HEK293 (cell line): ENCODE measurements around the gene SHISA6.

Source experiments
- CTCF ChIA-PET: fragments of 350-600 bp; formaldehyde crosslinking; extraction: SDS; loops from one replicate; lab custom pipeline; 2021; ENCODE audit warnings: antibody characterized with exemption; lab: Yijun Ruan, JAX
- POLR2A ChIA-PET: fragments of 300-600 bp; formaldehyde crosslinking; extraction: SDS; loops from one replicate; lab custom pipeline; 2020; ENCODE audit warnings: antibody characterized with exemption, inconsistent platforms; lab: Yijun Ruan, JAX
- H3K27ac ChIP-seq: fragments of 200-500 bp; sonication (Bioruptor generic); 2 replicates; pipeline ENCODE4 v1.5.1; 2014; ENCODE audit warnings: low read depth, low read length, control low read depth, inconsistent platforms; ENCODE audit errors: extremely low read depth
- H3K36me3 ChIP-seq, 2 experiments: fragments of 200-500 bp in 1 of 2; sonication (Bioruptor generic) in 1 of 2; 1 replicate in 1 of 2; 2 replicates in 1 of 2; pipeline ENCODE4 v1.5.1; 2014 to 2017; ENCODE audit warnings: inconsistent platforms in 2 of 2, low read length in 2 of 2; ENCODE audit not compliant: control insufficient read depth in 2 of 2, insufficient read depth in 1 of 2
- H3K4me1 ChIP-seq: fragments of 200-500 bp; sonication (Bioruptor generic); 2 replicates; pipeline ENCODE4 v1.5.1; 2014; ENCODE audit warnings: mild to moderate bottlenecking, low read length, inconsistent platforms; ENCODE audit not compliant: control insufficient read depth, insufficient read depth
- H3K4me3 ChIP-seq: 2 replicates; pipeline ENCODE4 v1.5.1; 2011; ENCODE audit warnings: low read depth, mild to moderate bottlenecking, control low read depth, low read length, moderate library complexity
- H3K9me3 ChIP-seq: fragments of 200-500 bp; sonication (Bioruptor generic); 2 replicates; pipeline ENCODE4 v1.5.1; 2014; ENCODE audit warnings: low read depth, low read length, inconsistent platforms; ENCODE audit not compliant: control insufficient read depth, insufficient read depth
- HOXA7 ChIP-seq: sonication (generic); formaldehyde crosslinking; IDR thresholded peaks from 2 replicates; pipeline ENCODE4 v1.8.1; 2022; ENCODE audit warnings: missing genetic modification reagents, borderline replicate concordance
- TRIM28 ChIP-seq: IDR thresholded peaks from 2 replicates; pipeline ENCODE4 v1.6.1; 2011; ENCODE audit warnings: low read length, control low read depth, borderline replicate concordance
- ZBTB20 ChIP-seq: fragments of 450-650 bp; formaldehyde crosslinking; IDR thresholded peaks from 2 replicates; pipeline ENCODE4 v1.5.1; 2016; ENCODE audit warnings: missing biosample characterization, missing genetic modification characterization
- ZFP37 ChIP-seq: fragments of 450-650 bp; formaldehyde crosslinking; IDR thresholded peaks from 2 replicates; pipeline ENCODE4 v1.5.1; 2016; ENCODE audit warnings: missing biosample characterization, missing genetic modification characterization
- ZFP69B ChIP-seq: fragments of 450-650 bp; formaldehyde crosslinking; IDR thresholded peaks from 2 replicates; pipeline ENCODE4 v1.5.1; 2016; ENCODE audit warnings: missing biosample characterization, missing genetic modification characterization
- ZNF214 ChIP-seq: fragments of 450-650 bp; formaldehyde crosslinking; IDR thresholded peaks from 2 replicates; pipeline ENCODE4 v1.5.1; 2017; ENCODE audit warnings: missing biosample characterization, mild to moderate bottlenecking, missing genetic modification characterization, borderline replicate concordance
- ZNF341 ChIP-seq: fragments of 450-650 bp; formaldehyde crosslinking; IDR thresholded peaks from 2 replicates; pipeline ENCODE4; 2016; ENCODE audit warnings: low read depth, missing biosample characterization, missing genetic modification characterization
- ZNF354C ChIP-seq: fragments of 450-650 bp; formaldehyde crosslinking; IDR thresholded peaks from 2 replicates; pipeline ENCODE4 v1.5.1; 2016; ENCODE audit warnings: missing biosample characterization, missing genetic modification characterization, low read depth, borderline replicate concordance
- ZNF423 ChIP-seq: fragments of 450-650 bp; formaldehyde crosslinking; IDR thresholded peaks from 2 replicates; pipeline ENCODE4 v1.5.1; 2016; ENCODE audit warnings: missing biosample characterization, missing genetic modification characterization
- ZNF449 ChIP-seq: fragments of 450-650 bp; formaldehyde crosslinking; IDR thresholded peaks from 2 replicates; pipeline ENCODE4 v1.5.1; 2017; ENCODE audit warnings: missing biosample characterization, mild to moderate bottlenecking, missing genetic modification characterization, moderate library complexity
- ZNF513 ChIP-seq: fragments of 450-650 bp; IDR thresholded peaks from 2 replicates; pipeline ENCODE4 v1.5.1; 2018; ENCODE audit warnings: missing biosample characterization, missing genetic modification characterization
- ZNF621 ChIP-seq: fragments of 450-650 bp; formaldehyde crosslinking; IDR thresholded peaks from 2 replicates; pipeline ENCODE4 v1.5.1; 2017; ENCODE audit warnings: missing biosample characterization, missing genetic modification characterization
- ZNF639 ChIP-seq: fragments of 450-650 bp; formaldehyde crosslinking; IDR thresholded peaks from 2 replicates; pipeline ENCODE4 v1.5.1; 2016; ENCODE audit warnings: missing biosample characterization, missing genetic modification characterization
- ZNF701 ChIP-seq: fragments of 450-650 bp; formaldehyde crosslinking; IDR thresholded peaks from 2 replicates; pipeline ENCODE4 v1.5.1; 2016; ENCODE audit warnings: missing biosample characterization, missing genetic modification characterization
- ZNF791 ChIP-seq: fragments of 450-650 bp; formaldehyde crosslinking; IDR thresholded peaks from 2 replicates; pipeline ENCODE4 v1.5.1; 2016; ENCODE audit warnings: missing biosample characterization, missing genetic modification characterization
- ZNF792 ChIP-seq: fragments of 450-650 bp; formaldehyde crosslinking; IDR thresholded peaks from 2 replicates; pipeline ENCODE4 v1.5.1; 2016; ENCODE audit warnings: missing biosample characterization, missing genetic modification characterization
- TF ChIP-seq, protein P1 (sequence below): fragments of 450-650 bp; formaldehyde crosslinking; IDR thresholded peaks from 2 replicates; pipeline ENCODE4 v1.5.1; 2016; ENCODE audit warnings: missing biosample characterization, missing genetic modification characterization
- TF ChIP-seq, protein P2 (sequence below): fragments of 450-650 bp; formaldehyde crosslinking; IDR thresholded peaks from 2 replicates; pipeline ENCODE4 v1.5.1; 2016; ENCODE audit warnings: missing biosample characterization, missing genetic modification characterization

The SHISA6 gene

GRCh38 chr17:11264183-11264871 lies 23.3 kb downstream of the SHISA6 start:
- ChIA-PET POLR2A (no interaction called here), CTCF (interaction anchor here (0.6 to 0.9 kb wide), 3 partner anchors 376 to 945 kb away, joined by 3 read pairs; no protein-coding TSS in a partner anchor)
- TF ChIP-seq, protein P1, sequence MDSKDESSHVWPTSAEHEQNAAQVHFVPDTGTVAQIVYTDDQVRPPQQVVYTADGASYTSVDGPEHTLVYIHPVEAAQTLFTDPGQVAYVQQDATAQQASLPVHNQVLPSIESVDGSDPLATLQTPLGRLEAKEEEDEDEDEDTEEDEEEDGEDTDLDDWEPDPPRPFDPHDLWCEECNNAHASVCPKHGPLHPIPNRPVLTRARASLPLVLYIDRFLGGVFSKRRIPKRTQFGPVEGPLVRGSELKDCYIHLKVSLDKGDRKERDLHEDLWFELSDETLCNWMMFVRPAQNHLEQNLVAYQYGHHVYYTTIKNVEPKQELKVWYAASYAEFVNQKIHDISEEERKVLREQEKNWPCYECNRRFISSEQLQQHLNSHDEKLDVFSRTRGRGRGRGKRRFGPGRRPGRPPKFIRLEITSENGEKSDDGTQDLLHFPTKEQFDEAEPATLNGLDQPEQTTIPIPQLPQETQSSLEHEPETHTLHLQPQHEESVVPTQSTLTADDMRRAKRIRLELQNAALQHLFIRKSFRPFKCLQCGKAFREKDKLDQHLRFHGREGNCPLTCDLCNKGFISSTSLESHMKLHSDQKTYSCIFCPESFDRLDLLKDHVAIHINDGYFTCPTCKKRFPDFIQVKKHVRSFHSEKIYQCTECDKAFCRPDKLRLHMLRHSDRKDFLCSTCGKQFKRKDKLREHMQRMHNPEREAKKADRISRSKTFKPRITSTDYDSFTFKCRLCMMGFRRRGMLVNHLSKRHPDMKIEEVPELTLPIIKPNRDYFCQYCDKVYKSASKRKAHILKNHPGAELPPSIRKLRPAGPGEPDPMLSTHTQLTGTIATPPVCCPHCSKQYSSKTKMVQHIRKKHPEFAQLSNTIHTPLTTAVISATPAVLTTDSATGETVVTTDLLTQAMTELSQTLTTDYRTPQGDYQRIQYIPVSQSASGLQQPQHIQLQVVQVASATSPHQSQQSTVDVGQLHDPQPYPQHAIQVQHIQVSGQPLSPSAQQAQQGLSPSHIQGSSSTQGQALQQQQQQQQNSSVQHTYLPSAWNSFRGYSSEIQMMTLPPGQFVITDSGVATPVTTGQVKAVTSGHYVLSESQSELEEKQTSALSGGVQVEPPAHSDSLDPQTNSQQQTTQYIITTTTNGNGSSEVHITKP (tag by site-specific recombination), result no peak
- no peak for TF ChIP-seq TRIM28
- TF ChIP-seq, protein P2, sequence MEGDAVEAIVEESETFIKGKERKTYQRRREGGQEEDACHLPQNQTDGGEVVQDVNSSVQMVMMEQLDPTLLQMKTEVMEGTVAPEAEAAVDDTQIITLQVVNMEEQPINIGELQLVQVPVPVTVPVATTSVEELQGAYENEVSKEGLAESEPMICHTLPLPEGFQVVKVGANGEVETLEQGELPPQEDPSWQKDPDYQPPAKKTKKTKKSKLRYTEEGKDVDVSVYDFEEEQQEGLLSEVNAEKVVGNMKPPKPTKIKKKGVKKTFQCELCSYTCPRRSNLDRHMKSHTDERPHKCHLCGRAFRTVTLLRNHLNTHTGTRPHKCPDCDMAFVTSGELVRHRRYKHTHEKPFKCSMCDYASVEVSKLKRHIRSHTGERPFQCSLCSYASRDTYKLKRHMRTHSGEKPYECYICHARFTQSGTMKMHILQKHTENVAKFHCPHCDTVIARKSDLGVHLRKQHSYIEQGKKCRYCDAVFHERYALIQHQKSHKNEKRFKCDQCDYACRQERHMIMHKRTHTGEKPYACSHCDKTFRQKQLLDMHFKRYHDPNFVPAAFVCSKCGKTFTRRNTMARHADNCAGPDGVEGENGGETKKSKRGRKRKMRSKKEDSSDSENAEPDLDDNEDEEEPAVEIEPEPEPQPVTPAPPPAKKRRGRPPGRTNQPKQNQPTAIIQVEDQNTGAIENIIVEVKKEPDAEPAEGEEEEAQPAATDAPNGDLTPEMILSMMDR (tag by site-specific recombination), result no peak
- no peak for TF ChIP-seq ZFP37 (tag by site-specific recombination)
- TF ChIP-seq ZNF449 (tag by site-specific recombination), result no peak
- TF ChIP-seq ZNF621 (tag by site-specific recombination), result no peak
- TF ChIP-seq ZNF701 (tag by site-specific recombination), result no peak
- TF ChIP-seq ZNF214 (tag by site-specific recombination), result no peak
- TF ChIP-seq ZFP69B (tag by site-specific recombination), result no peak
- no peak for TF ChIP-seq ZNF341
- TF ChIP-seq ZNF791 (tag by site-specific recombination), result no peak
- no peak for TF ChIP-seq ZNF792 (tag by site-specific recombination)
- no peak for TF ChIP-seq ZNF639 (tag by site-specific recombination)
- TF ChIP-seq ZBTB20 (tag by site-specific recombination), result no peak
- no peak for TF ChIP-seq ZNF423 (tag by site-specific recombination)

DNA sequence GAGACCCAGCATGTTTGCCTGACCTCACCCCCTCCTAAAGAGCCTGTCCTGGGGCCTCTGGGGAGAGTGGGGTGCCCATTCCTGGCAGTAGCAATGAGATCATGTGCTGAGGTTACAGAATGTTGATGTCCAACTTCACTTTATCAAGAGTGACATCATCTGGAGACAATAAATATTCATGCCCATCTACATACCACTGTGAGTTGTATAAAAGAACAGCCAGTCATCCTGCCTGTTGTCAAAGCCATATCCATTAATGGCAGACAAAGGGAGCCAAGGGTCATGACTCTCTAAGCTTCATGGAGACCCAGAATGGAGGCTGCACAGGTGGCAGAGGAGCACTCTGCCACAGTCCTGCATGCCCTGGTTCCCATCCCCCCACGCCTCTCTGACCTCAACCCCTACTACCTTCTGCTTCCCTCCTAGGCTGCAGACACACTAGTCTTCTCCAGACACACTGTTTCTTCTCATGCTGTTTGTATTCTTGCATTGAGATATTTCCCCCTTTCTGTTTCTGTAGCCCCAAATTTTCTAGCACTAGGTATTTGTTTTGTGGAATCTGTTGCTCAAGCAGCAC lies 27.1 kb downstream of the SHISA6 start:
- Histone ChIP-seq H3K4me1 (no peaks in the 10 kb centered on the region), H3K9me3 (no peaks in the 10 kb centered on the region; the same call in none of the 2 replicates), H3K27ac (no peak overlapping the region), H3K4me3 (no peak overlapping the region), H3K36me3 (no peaks in the 10 kb centered on the region)
- POLR2A ChIA-PET, result no interaction called here
- CTCF ChIA-PET, result interaction anchor here (0.6 kb wide), 1 partner anchor 495 kb away, joined by 3 read pairs; no protein-coding TSS in a partner anchor
- TF ChIP-seq ZNF354C (tag by site-specific recombination) (no peak), ZNF513 (tag by site-specific recombination) (no peak), ZNF791 (tag by site-specific recombination) (no peak), HOXA7 (no peak)

More at GRCh38 chr17:11264183-11264871, 23.3 kb downstream of the SHISA6 start:
- no peaks in the 10 kb centered on the region for H3K36me3 ChIP-seq
- H3K9me3 ChIP-seq, result no peaks in the 10 kb centered on the region; the same call in none of the 2 replicates
- no peak overlapping the region for H3K4me3 ChIP-seq
- no peaks in the 10 kb centered on the region for H3K4me1 ChIP-seq
- H3K27ac ChIP-seq, result no peak overlapping the region
